Panc1 (cell line): Measurements from ENCODE around the gene ACTR8. TPM values are rescaled to one million over a fixed set of nuclear protein-coding genes. Genes with fewer than 3 reads are reported as not detected.

ENCODE experiments used
- ATAC-seq: fragments of 200-7000 bp; cut with Tn5 transposase; 2 replicates; pipeline ENCODE4 v1.9.1; 2020; ENCODE audit warnings: mild to moderate bottlenecking, moderate library complexity
- BruUV-seq: library from RNA; stranded (reverse); fragments of 400-500 nt; replicated peaks from 2 replicates; lab custom pipeline; 2021; lab: Mats Ljungman, UMichigan
- CTCF ChIA-PET: fragments of 300-600 bp; sonication (Branson Sonifier 250); formaldehyde crosslinking; loops from one replicate; lab custom pipeline; 2022; ENCODE audit warnings: antibody characterized with exemption; lab: Charles Lee
- POLR2A ChIA-PET: fragments of 300-600 bp; sonication (Branson Sonifier 250); formaldehyde crosslinking; loops from one replicate; lab custom pipeline; 2022; ENCODE audit warnings: antibody characterized with exemption; lab: Charles Lee
- DNase-seq: peaks from one replicate; pipeline ENCODE4 v3.0.0-alpha.2; 2010; ENCODE audit warnings: low read depth, low spot score
- H3K27ac ChIP-seq: 2 replicates; pipeline ENCODE4 v1.5.1; 2011; ENCODE audit warnings: mild to moderate bottlenecking, low read length, inconsistent platforms
- H3K27me3 ChIP-seq: fragments of 200-500 bp; sonication (Bioruptor generic); 2 replicates; pipeline ENCODE4 v1.6.0; 2014; ENCODE audit warnings: low read length, inconsistent platforms; ENCODE audit not compliant: control insufficient read depth, insufficient read depth
- H3K36me3 ChIP-seq: fragments of 200-500 bp; sonication (Bioruptor generic); 2 replicates; pipeline ENCODE4 v1.5.1; 2014; ENCODE audit warnings: inconsistent platforms, mild to moderate bottlenecking, low read length, moderate library complexity; ENCODE audit not compliant: control insufficient read depth, insufficient read depth
- H3K4me1 ChIP-seq: 2 replicates; pipeline ENCODE4 v1.5.1; 2011; ENCODE audit warnings: inconsistent platforms, mild to moderate bottlenecking, low read length, moderate library complexity; ENCODE audit not compliant: control insufficient read depth, insufficient read depth
- H3K4me3 ChIP-seq, 2 experiments: 2 replicates each; pipeline ENCODE4 v1.5.1; 2011 to 2012; ENCODE audit warnings: low read depth in 2 of 2, low read length in 2 of 2, mild to moderate bottlenecking in 2 of 2, inconsistent platforms in 1 of 2, moderate library complexity in 1 of 2
- H3K9me3 ChIP-seq: fragments of 200-500 bp; sonication (Bioruptor generic); 2 replicates; pipeline ENCODE4 v1.5.1; 2014; ENCODE audit warnings: low read depth, mild to moderate bottlenecking, inconsistent platforms, low read length, moderate library complexity; ENCODE audit not compliant: control insufficient read depth, insufficient read depth
- CTCF ChIP-seq: fragments of 450-650 bp; IDR thresholded peaks from 2 replicates; pipeline ENCODE4 v1.5.1; 2017; ENCODE audit warnings: mild to moderate bottlenecking
- POLR2AphosphoS5 ChIP-seq: IDR thresholded peaks from 2 replicates; pipeline ENCODE4 v1.6.1; 2012; ENCODE audit warnings: mild to moderate bottlenecking, low read depth, low read length, moderate library complexity
- REST ChIP-seq, 2 experiments: IDR thresholded peaks; 2 replicates each; pipeline ENCODE4 v1.6.1; 2011 to 2012; ENCODE audit warnings: low read depth in 2 of 2, control low read depth in 1 of 2, low read length in 1 of 2, mild to moderate bottlenecking in 1 of 2, moderate library complexity in 1 of 2; ENCODE audit not compliant: insufficient read depth in 1 of 2
- SIN3A ChIP-seq: IDR thresholded peaks from 2 replicates; pipeline ENCODE4 v1.6.1; 2012; ENCODE audit warnings: low read depth, mild to moderate bottlenecking, low read length, moderate library complexity, borderline replicate concordance; ENCODE audit not compliant: insufficient read depth
- TCF7L2 ChIP-seq: IDR thresholded peaks from 2 replicates; pipeline ENCODE4 v1.6.1; 2011; ENCODE audit warnings: mild to moderate bottlenecking, low read depth, low read length, inconsistent platforms
- in situ Hi-C: cut with HindIII; loops from 2 replicates; pipeline ENCODE4 v1.10.0; 2016; ENCODE audit warnings: low sequenced_read_pairs, low pct_unique_long_range_greater_than_20kb
- intact Hi-C: fragments of 100-400 bp; cut with micrococcal nuclease; formaldehyde crosslinking; loops from one replicate; pipeline ENCODE4 v1.10.0; 2022; ENCODE audit not compliant: unreplicated experiment
- total RNA-seq: library from RNA; stranded (reverse); gene quantifications from one replicate; pipeline ENCODE4 v1.2.1, GENCODE V29; 2021; ENCODE audit not compliant: unreplicated experiment

Gene ACTR8
- total RNA-seq, 1 experiment from 2014 or later, result 26.2 TPM

- H3K4me3 ChIP-seq, result peak overlapping the region; percentile 60 to 73
- peak overlapping the region; percentile 88 for H3K27ac ChIP-seq
- POLR2A ChIA-PET, result no interaction called here
- ATAC-seq (peak; percentile 46), DNase-seq (no peak)
- peaks cover 51% of the 10 kb centered on the region for H3K4me1 ChIP-seq
- in situ Hi-C loops, result no loop called here
- no peaks in the 10 kb centered on the region for H3K36me3 ChIP-seq
- BruUV-seq, result no TSS peak
- no peaks in the 10 kb centered on the region for H3K9me3 ChIP-seq
- H3K27me3 ChIP-seq, result no peaks in the 10 kb centered on the region
- peak; percentile 52 for TF ChIP-seq CTCF
- no peak for TF ChIP-seq REST (IDR thresholded peaks at IDR 0.05; ENCODE audit: insufficient read depth in 1 of 2, low read depth in 2 of 2, low read length in 1 of 2)
- intact Hi-C loops, result no loop called here
- CTCF ChIA-PET, result no interaction called here
Observed at GRCh38 chr3:53845103-53845880, 36.7 kb downstream of the ACTR8 start.

GRCh38 chr3:53844262-53845102, 37.5 kb downstream of the ACTR8 start:
- DNase-seq, result no peak
- TSS peak; percentile 60 for BruUV-seq
- ChIA-PET CTCF (interaction anchor here (0.7 kb wide), 1 partner anchor 12 kb away, joined by 3 read pairs; no protein-coding TSS in a partner anchor), POLR2A (no interaction called here)
- intact Hi-C loops, result no loop called here
- peak overlapping the region; percentile 88 for H3K27ac ChIP-seq
- ATAC-seq, result peak; percentile 18
- peak overlapping the region; percentile 60 to 73 for H3K4me3 ChIP-seq
- in situ Hi-C loops, result no loop called here
- no peaks in the 10 kb centered on the region for H3K36me3 ChIP-seq
- no peaks in the 10 kb centered on the region for H3K9me3 ChIP-seq
- peaks cover 51% of the 10 kb centered on the region for H3K4me1 ChIP-seq
- H3K27me3 ChIP-seq, result no peaks in the 10 kb centered on the region
- TF ChIP-seq REST (IDR thresholded peaks at IDR 0.05; ENCODE audit: insufficient read depth in 1 of 2, low read depth in 2 of 2, low read length in 1 of 2) (no peak), TCF7L2 (no peak), SIN3A (no peak), POLR2AphosphoS5 (no peak), CTCF (no peak)
